Left lung (tissue), 10 donors: ENCODE data around the gene BIRC2. TPM values are rescaled to one million over a fixed set of nuclear protein-coding genes. Genes with fewer than 3 reads are reported as not detected.
"Not testable (repeated sequence)": the region's sequence is repeated elsewhere in the genome, so short reads cannot be mapped to it uniquely, and the experiment has no call there.

Experiments used
- ATAC-seq: fragments of 200-7000 bp; cut with Tn5 transposase; one replicate; pipeline ENCODE4 v1.9.1; 2020; ENCODE audit warnings: moderate library complexity
- DNase-seq, 4 donors: peaks; one replicate each; pipeline ENCODE4 v3.0.0-alpha.2; 2013 to 2020
- H3K27ac ChIP-seq, 2 donors: fragments of 200-600 bp; sonication (generic) in 1 of 2; one replicate each; pipeline versions ENCODE4 v1.5.0 to v1.8.0; 2020 to 2021
- H3K27me3 ChIP-seq, 2 donors: fragments of 200-600 bp; sonication (generic) in 1 of 2; one replicate each; pipeline versions ENCODE4 v1.5.0 to v1.8.0; 2020 to 2021
- H3K36me3 ChIP-seq, 2 donors: fragments of 200-600 bp; sonication (generic) in 1 of 2; one replicate each; pipeline versions ENCODE4 v1.5.0 to v1.8.0; 2020 to 2021
- H3K4me1 ChIP-seq, 2 donors: fragments of 200-600 bp; one replicate each; pipeline ENCODE4 v1.8.0; 2021
- H3K4me3 ChIP-seq, 2 donors: fragments of 200-600 bp; sonication (generic) in 1 of 2; one replicate each; pipeline versions ENCODE4 v1.5.0 to v1.8.0; 2020 to 2021; ENCODE audit warnings: mild to moderate bottlenecking in 1 of 2
- H3K9me3 ChIP-seq, 2 donors: fragments of 200-600 bp; sonication (generic) in 1 of 2; one replicate each; pipeline versions ENCODE4 v1.5.0 to v1.8.0; 2020 to 2021
- intact Hi-C, 2 donors: fragments of 100-400 bp; cut with DNase I; formaldehyde crosslinking; loops; one replicate each; pipeline versions ENCODE4 v1.11.2 to v1.14.2; 2022
- polyA plus RNA-seq, 6 donors: library from polyadenylated mRNA; unstranded; fragments of 120-200 nt; gene quantifications; one replicate each; pipeline ENCODE4 v1.2.1, GENCODE V29; 2013; ENCODE audit not compliant: insufficient read length in 6 of 6
- total RNA-seq, 2 donors: library from RNA; stranded (reverse); fragmentation: NEBNext Ultra II Directional; extraction: Animal tissue kit (Norgen Biotek cat#: 25700); gene quantifications; one replicate each; pipeline ENCODE4 v1.2.1, GENCODE V29; 2021
- TF ChIP-seq, protein P1 (sequence below), 2 donors: fragments of 200-600 bp; sonication (generic) in 1 of 2; IDR thresholded peaks; one replicate each; pipeline versions ENCODE4 v1.5.0 to v1.8.0; 2021; ENCODE audit warnings: antibody characterized with exemption in 2 of 2
- donor health status: DM: no; HTN: yes; CAD: no.
- donor health status: DM: no; HTN: no; CAD: no.

The BIRC2 gene
- total and polyA plus RNA-seq, 8 donors, result 37.2 to 81.4 (median 71.0) TPM

DNA sequence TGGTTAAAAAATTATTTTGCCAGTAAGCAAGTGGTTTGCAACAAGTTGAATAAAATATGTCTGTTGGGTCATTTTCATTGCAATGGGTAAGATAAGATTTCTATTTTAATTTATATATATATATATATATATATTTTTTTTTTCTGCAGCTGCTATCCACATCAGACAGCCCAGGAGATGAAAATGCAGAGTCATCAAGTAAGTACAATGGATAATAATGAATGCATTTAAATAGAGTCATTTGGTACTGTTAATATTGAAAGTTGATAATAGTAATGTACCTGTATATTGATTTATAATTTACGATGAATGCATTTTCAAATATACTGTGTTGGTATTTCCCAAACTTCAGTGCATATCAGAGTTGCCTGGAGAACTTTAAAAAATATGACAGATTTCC, 18.3 kb upstream of the BIRC2 start:
- no peak for ATAC-seq
- no peak overlapping the region for H3K4me3 ChIP-seq
- DNase-seq, result no peak
- no peaks in the 10 kb centered on the region for H3K9me3 ChIP-seq
- H3K27me3 ChIP-seq, result no peaks in the 10 kb centered on the region
- intact Hi-C loops, result no loop called here
- TF ChIP-seq, protein P1, sequence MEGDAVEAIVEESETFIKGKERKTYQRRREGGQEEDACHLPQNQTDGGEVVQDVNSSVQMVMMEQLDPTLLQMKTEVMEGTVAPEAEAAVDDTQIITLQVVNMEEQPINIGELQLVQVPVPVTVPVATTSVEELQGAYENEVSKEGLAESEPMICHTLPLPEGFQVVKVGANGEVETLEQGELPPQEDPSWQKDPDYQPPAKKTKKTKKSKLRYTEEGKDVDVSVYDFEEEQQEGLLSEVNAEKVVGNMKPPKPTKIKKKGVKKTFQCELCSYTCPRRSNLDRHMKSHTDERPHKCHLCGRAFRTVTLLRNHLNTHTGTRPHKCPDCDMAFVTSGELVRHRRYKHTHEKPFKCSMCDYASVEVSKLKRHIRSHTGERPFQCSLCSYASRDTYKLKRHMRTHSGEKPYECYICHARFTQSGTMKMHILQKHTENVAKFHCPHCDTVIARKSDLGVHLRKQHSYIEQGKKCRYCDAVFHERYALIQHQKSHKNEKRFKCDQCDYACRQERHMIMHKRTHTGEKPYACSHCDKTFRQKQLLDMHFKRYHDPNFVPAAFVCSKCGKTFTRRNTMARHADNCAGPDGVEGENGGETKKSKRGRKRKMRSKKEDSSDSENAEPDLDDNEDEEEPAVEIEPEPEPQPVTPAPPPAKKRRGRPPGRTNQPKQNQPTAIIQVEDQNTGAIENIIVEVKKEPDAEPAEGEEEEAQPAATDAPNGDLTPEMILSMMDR (IDR thresholded peaks at IDR 0.05), result no peak
- peaks cover 0 to 4% of the 10 kb centered on the region in 2 donors for H3K4me1 ChIP-seq
- no peak overlapping the region for H3K27ac ChIP-seq
- H3K36me3 ChIP-seq, result peaks cover 0 to 89% of the 10 kb centered on the region in 2 donors

DNA sequence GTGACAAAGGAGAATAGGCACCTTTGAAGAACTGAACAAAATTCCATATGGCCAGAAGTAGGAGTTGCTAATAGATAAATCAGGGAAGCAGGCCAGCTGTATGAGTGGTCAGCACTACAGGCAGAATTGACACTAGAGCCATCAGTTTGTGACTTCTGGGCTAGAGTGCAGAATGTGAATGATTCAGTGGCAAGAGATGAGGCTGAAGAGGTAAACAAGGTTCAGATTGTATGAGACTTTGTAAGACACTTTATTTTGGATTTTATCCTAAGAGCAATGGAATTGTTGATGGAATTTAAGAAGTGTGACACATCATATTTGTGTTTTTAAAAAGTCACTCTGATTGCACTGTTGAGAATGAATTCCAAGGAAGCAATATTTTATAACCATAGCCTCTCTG, 16.8 kb upstream of the BIRC2 start:
- Histone ChIP-seq H3K27ac (no peak overlapping the region), H3K9me3 (no peaks in the 10 kb centered on the region), H3K36me3 (peaks cover 0 to 94% of the 10 kb centered on the region in 2 donors), H3K4me3 (no peak overlapping the region), H3K4me1 (no peaks in the 10 kb centered on the region), H3K27me3 (no peaks in the 10 kb centered on the region)
- DNase-seq (no peak), ATAC-seq (no peak)
- TF ChIP-seq, protein P1 (IDR thresholded peaks at IDR 0.05), result no peak
- intact Hi-C loops, result no loop called here

DNA sequence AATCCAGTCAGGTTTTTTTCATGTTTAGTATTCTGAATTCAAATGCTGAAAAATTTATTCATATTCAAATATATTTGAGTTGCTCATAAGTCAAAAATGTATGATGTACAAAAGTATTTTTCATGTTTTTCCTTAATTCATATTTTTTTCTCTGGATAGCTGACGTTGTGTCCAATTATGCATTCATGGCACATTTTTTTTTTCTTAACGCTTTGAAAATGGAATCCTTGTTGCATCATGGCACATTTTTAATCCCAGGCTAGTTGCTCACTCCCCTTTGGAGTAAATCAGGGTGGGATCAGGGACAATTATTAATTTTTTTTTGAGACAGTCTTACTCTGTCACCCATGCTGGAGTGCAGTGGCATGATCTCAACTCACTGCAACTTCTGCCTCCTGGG, 15.7 kb upstream of the BIRC2 start:
- intact Hi-C loops, result no loop called here
- H3K4me1 ChIP-seq, result no peaks in the 10 kb centered on the region
- TF ChIP-seq, protein P1 (IDR thresholded peaks at IDR 0.05), result no peak
- H3K36me3 ChIP-seq, result peaks cover 0 to 91% of the 10 kb centered on the region in 2 donors
- no peak overlapping the region for H3K4me3 ChIP-seq
- H3K27me3 ChIP-seq, result no peaks in the 10 kb centered on the region
- ATAC-seq, result no peak
- no peaks in the 10 kb centered on the region for H3K9me3 ChIP-seq
- H3K27ac ChIP-seq, result no peak overlapping the region
- DNase-seq, result no peak

DNA sequence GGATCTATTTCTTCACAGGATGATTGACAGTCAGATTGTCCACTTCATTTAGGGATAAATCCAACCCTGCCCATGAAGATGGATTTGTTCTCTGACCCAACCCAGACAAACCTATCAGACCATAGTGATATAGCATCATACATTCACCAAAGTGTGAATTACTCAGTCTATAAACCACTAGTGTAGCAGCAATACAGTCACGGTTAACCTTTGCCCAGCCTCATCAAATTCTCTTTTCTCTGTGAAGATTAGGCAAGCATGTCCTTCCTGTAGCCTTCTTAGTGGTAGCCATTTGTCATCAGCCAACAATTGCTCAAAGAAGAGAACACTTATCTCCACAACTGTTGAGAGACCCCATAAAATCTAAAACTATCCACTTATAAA, 14.4 kb upstream of the BIRC2 start:
- intact Hi-C loops, result no loop called here
- H3K4me1 ChIP-seq, result no peaks in the 10 kb centered on the region
- TF ChIP-seq, protein P1 (IDR thresholded peaks at IDR 0.05), result no peak
- peaks cover 0 to 91% of the 10 kb centered on the region in 2 donors for H3K36me3 ChIP-seq
- no peak overlapping the region for H3K4me3 ChIP-seq
- no peaks in the 10 kb centered on the region for H3K27me3 ChIP-seq
- DNase-seq (no peak), ATAC-seq (no peak)
- H3K27ac ChIP-seq, result no peak overlapping the region
- no peaks in the 10 kb centered on the region for H3K9me3 ChIP-seq

DNA sequence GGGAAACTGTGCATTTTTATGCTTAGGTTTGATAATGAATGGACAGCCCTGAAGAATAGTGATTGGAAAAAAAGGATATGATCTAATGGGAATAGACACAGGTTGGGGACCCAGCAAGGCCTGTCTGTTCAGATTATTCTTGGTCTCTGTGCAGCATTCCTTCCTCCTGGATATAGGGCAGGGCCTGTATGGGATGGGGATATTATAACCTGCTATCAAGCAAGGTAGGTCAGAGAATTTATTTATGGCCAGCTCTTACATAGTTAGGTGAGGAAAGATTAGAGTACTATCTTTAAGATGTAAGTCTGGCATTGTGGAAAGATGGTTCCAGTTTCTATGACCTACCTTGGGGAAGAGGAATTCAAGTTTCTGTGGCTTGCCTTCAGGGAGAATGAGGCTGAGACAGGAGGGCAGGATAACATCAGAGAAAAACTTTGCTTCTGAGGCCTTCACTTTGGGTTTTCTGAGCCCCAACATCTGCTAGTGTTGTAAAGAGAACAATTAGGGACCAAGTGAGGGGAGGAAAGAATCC, 8.5 kb upstream of the BIRC2 start:
- intact Hi-C loops, result no loop called here
- no peaks in the 10 kb centered on the region for H3K27me3 ChIP-seq

DNA sequence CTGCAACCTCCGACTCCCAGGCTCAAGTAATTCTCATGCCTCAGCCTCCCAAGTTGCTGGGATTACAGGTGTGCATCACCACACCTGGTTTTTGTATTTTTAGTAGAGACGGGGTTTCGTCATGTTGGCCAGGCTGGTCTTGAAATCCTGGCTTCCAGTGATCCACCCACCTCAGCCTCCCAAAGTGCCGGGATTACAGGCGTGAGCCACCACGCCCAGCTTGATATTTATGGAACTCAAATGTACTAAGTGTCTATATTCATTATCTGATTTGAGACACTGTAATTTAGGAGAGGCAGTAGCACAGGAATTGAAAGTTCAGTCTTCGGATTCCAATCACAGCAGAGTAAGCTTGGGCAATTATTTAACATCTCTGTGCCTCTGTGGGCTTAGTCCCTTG, 5.7 kb upstream of the BIRC2 start:
- intact Hi-C loops, result loop anchor here in 1 of 2 donors (5.0 kb wide), 1 partner anchor 156 kb away; no protein-coding TSS in a partner anchor

More for the DNA sequence above, 8.5 kb upstream of the BIRC2 start:
- Histone ChIP-seq H3K27ac (no peak overlapping the region), H3K36me3 (peaks cover 0 to 40% of the 10 kb centered on the region in 2 donors), H3K4me3 (no peak overlapping the region), H3K4me1 (no peaks in the 10 kb centered on the region), H3K9me3 (no peaks in the 10 kb centered on the region)
- no peak for DNase-seq
- TF ChIP-seq, protein P1 (IDR thresholded peaks at IDR 0.05), result no peak
- no peak for ATAC-seq

More for the DNA sequence above, 5.7 kb upstream of the BIRC2 start:
- H3K27me3 ChIP-seq, ATAC-seq, H3K27ac ChIP-seq, H3K4me3 ChIP-seq, H3K9me3 ChIP-seq, DNase-seq: not testable (repeated sequence)
- Histone ChIP-seq H3K4me1 (peaks cover 0 to 14% of the 10 kb centered on the region in 2 donors), H3K36me3 (peaks cover 0 to 20% of the 10 kb centered on the region in 2 donors)
